Esophagus squamous epithelium (tissue), 4 donors: ENCODE measurements around the gene SRRM2.

Experiments used
- POLR2A ChIP-seq, 4 donors: fragments of 450-650 bp; IDR thresholded peaks; one replicate each; pipeline ENCODE4 v1.6.1; 2017; ENCODE audit warnings: antibody characterized with exemption in 4 of 4, mild to moderate bottlenecking in 4 of 4, moderate library complexity in 3 of 4
- TF ChIP-seq, protein P1 (sequence below), 6 experiments: fragments of 450-650 bp in 4 of 6; fragments of 200-600 bp in 2 of 6; sonication (generic) in 2 of 6; IDR thresholded peaks; one replicate each; pipeline ENCODE4 v1.5.1; 2016 to 2019; ENCODE audit warnings: antibody characterized with exemption in 6 of 6, mild to moderate bottlenecking in 4 of 6, moderate library complexity in 4 of 6

- TF ChIP-seq, protein P1, sequence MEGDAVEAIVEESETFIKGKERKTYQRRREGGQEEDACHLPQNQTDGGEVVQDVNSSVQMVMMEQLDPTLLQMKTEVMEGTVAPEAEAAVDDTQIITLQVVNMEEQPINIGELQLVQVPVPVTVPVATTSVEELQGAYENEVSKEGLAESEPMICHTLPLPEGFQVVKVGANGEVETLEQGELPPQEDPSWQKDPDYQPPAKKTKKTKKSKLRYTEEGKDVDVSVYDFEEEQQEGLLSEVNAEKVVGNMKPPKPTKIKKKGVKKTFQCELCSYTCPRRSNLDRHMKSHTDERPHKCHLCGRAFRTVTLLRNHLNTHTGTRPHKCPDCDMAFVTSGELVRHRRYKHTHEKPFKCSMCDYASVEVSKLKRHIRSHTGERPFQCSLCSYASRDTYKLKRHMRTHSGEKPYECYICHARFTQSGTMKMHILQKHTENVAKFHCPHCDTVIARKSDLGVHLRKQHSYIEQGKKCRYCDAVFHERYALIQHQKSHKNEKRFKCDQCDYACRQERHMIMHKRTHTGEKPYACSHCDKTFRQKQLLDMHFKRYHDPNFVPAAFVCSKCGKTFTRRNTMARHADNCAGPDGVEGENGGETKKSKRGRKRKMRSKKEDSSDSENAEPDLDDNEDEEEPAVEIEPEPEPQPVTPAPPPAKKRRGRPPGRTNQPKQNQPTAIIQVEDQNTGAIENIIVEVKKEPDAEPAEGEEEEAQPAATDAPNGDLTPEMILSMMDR (IDR thresholded peaks at IDR 0.05) = no peak
- TF ChIP-seq POLR2A (IDR thresholded peaks at IDR 0.05) = no peak
Observed at GRCh38 chr16:2761472-2761871, 9.0 kb downstream of the SRRM2 start.
